GM23248 (cell line): ENCODE data around the gene TJAP1.

Source experiments
- EZH2 ChIP-seq: fragments of 200-600 bp; sonication (generic); IDR thresholded peaks from 2 replicates; pipeline ENCODE4 v1.6.1; 2018; ENCODE audit warnings: antibody characterized with exemption, mild to moderate bottlenecking; ENCODE audit not compliant: insufficient read depth, poor library complexity, severe bottlenecking
- EZH2phosphoT487 ChIP-seq: fragments of 200-600 bp; sonication (generic); IDR thresholded peaks from 2 replicates; pipeline ENCODE4 v1.6.1; 2018; ENCODE audit warnings: antibody characterized with exemption, moderate library complexity, mild to moderate bottlenecking, low read depth; ENCODE audit not compliant: insufficient read depth

DNA sequence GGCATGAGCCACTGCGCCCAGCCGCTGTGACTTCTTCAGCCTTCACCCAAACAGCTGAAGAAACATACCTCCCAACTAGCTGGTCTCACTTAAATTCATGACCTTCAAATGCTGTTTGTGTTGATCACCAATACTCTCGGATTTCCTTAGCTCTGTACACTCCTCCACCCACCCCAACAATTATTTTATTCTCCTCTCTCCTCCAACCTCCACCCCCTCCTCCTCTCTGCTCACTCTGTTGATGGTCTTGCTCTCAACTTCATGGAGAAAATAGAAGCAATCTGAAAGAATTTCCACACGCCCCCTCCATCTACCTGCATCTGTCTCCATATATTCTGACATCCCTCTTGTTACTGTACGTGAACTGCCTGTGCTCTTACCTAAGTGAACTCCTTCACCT, 15.4 kb upstream of the TJAP1 start:
- no peak for TF ChIP-seq EZH2
- no peak for TF ChIP-seq EZH2phosphoT487
